GM19463 (cell line): Measurements from ENCODE around the gene ST6GALNAC3.
"Not testable (repeated sequence)": the region's sequence is repeated elsewhere in the genome, so short reads cannot be mapped to it uniquely, and the experiment has no call there.

Experiments used
- ATAC-seq: cut with Tn5 transposase; IDR thresholded peaks from one replicate; pipeline ENCODE4 v1.9.1; 2021; ENCODE audit warnings: mild to moderate bottlenecking, moderate library complexity; ENCODE audit not compliant: unreplicated experiment

ST6GALNAC3 gene

DNA sequence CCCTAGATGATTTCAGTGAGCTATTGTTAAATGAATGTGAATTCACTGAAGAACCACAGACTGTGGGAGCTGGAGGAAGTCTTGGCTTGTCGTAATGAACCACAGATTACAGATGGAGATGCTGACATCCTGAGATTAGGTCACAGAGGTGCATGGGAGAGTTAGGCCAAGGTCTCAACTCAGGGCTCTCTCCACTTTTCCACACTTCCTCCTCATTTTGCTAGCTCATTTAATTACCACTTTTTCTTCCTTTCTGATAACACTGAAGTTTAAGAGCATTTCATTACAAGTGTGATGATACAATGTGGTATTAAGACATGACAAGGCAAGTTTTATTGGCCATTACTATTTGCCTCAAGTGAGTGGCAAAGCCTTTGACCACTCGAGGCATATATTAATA lies 30.8 kb downstream of the ST6GALNAC3 start:
- no peak for ATAC-seq

DNA sequence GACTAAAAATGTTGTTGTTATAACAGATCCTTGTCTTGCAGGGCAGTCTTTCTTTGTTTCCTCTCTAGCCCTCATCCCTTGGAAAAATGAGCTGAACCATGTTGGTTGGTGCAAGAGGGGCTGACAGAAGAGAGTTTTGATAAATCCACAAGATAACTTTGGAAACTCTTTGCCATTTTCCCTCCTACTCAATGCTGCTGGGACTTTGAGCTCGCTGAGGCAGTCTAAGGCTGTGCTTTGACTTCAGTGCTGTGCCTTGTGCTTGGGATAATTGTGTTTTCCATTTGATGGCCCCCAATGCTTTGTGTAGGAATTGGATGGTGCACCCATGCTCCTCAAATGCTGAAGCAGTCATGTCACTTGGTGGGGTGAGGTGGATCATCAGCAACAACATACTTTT lies 31.7 kb downstream of the ST6GALNAC3 start:
- no peak for ATAC-seq

DNA sequence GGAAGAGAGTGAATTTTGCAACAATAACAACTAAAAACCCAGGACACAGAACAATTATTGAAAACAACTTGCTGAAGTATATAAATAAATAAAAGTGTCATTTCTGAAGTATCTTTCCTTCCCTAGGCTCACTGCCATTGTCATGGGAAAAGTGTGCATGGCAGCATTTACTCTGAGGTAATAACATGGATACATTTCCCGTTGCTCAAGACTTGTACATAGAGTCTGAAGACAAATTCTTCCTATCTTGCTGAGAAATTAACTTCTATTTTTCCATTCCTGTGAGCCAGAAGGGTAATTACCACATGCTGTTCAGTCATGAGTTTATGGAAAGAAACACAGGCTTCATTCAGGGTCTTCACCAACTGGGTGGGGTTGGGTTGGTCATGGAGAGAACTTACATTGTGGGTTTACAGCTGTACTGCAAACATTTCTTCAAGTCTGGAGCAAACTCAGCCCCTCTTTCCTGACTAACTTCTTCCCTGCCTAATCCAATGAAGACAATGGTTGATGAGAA lies 32.2 kb downstream of the ST6GALNAC3 start:
- no peak for ATAC-seq

DNA sequence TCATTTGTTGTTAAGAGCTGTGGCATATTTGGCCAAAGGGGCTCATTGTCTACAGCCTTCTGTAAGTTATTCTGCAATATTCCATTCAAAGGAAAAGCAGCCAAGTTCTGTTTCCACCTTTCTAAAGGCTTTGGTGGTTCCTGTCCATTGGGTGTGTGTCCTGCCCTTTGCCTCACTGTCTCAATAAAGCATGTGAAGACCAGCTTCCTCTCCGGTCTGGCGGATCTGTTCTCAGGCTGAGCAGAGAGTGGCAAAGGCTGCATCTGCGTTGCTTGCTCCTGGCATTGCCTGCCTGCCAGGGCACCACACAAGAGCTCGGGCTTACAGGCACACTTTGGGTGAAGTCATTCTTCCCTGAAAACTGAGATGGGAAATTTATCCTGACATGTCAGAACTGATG lies 34.9 kb downstream of the ST6GALNAC3 start:
- no peak for ATAC-seq

DNA sequence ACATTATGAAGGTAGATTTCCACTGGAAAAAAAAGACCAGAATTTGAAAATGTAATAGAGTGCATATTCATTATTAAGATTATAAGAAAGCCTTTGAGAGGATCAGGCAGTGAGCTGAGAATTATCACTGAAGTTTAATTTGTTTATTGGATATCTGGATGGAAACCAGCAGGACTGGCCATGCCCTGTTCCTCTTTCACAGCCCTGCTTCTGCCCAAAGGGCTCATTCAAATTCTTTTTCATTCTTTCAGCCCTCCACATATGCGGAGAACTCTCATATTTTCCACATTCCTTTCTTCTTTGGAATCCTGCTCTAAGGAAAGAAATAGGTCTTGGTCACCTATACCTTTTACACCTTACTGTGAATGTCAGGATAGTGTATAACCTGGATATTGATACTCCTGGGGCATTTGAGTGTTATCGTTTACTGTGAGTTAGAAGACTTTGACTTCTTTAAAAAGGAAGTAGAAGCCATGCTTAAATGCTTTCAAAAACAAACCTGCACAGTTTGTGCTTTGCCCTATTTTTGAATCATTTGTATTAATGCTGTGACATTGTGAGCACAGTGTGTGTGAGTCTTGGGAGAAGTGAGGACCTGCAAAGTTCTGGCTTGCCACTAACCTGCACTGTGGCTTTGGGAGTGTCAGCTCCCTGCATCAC lies 35.5 kb downstream of the ST6GALNAC3 start:
- no peak for ATAC-seq

DNA sequence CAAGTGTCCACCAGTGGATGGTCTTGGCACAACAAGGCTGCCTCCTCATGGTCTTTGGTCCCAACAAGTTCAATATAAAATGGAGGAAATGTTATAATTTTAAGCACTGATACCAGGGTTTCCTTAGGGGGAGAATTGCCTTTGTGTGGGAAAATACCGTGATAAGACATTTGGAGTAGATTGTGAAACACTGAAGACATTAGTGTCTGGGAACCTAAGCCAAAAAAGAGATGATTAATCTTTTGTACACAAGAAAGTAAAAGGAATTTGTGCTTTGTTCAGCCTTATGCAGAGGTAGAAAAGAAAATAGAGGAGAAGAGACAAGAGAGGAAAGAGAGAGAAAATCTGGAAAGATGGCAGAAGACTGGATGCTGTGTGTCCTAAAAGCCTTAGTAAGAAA lies 36.1 kb downstream of the ST6GALNAC3 start:
- ATAC-seq: no peak

DNA sequence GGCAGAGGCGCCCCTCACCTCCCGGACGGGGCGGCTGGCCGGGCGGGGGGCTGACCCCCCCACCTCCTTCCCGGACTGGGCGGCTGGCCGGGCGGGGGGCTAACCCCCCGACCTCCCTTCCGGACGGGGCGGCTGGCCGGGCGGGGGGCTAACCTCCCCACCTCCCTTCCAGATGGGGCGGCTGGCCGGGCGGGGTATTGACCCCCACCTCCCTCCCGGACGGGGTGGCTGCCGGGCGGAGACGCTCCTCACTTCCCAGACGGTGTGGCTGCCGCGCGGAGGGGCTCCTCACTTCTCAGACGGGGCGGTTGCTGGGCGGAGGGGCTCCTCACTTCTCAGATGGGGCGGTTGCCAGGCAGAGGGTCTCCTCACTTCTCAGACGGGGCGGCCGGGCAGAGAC lies 37.8 kb downstream of the ST6GALNAC3 start:
- ATAC-seq: not testable (repeated sequence)

DNA sequence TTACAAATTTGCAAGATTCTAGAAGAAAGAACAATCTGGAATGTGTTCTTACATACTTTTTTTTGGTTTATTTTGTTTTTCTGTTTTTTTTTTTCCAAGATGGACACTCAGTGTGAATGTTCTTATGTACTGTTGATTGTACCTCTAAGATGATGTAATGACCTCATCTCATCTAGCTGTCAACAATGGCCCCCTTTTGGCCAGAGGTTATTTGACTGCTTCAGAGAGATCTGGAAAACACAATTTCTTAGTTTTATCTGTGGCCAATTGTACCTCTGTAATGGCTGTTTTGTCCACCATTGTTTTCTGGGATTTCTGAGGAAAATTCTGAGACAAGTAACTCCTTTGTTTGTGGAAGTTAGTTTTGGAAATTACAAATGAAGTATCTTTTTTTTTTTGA lies 38.9 kb downstream of the ST6GALNAC3 start:
- ATAC-seq: no peak

DNA sequence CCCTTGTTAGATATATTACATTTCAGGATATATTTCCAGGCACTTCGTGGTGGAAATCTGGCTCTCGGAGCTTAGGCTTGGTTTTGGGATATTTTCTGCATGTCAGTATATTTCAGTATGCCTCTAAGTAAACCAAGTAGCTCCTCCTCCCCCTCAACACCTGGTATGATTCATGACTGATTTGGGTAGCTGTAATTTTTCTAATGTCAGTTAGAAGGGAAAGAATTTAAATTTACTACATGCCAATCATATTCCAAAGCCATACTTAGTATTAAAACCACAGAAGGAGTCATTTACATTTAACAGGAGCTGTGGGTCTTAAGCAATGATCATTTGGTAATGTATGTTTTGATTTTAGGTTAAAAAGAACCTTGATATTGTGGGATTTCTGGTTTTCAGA lies 40.6 kb downstream of the ST6GALNAC3 start:
- no peak for ATAC-seq

DNA sequence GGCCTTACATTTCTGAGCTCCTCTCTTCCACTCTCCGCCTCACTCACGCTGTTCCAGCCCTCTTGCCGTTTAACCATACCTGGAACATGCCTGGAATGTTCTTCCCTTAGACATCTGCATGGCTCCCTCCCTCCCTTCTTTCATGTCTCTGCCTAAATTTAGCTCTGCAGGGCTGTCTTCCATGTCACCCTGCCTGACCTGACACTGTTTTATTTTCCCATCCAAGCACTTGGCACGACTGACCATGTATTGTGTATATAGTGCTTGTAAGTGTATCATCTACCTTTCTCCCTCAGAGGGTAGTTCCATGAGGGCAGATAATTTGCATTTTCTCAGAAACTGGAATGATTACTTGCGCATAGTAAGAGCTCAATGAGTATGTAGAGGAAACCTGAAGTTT lies 47.3 kb downstream of the ST6GALNAC3 start:
- ATAC-seq: no peak

DNA sequence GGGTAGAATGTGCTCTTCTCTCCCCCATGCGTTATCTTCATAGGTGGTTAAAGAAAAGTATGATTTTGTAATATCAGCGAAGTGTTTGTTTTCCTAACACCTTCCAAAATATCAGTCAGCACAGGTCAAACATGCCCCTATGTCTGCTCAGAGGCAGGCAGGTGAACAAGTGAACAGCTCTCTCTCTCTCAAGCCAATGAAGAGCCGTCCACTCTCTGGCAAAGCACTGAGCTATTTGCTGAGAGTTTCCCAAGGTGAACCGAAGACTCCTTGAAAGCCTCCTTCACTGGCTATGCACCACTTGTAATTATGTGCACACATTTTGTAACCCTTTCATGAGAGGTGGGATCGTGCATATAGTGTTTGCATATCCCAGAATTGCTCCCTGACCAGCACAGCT lies 47.7 kb downstream of the ST6GALNAC3 start:
- ATAC-seq: no peak

DNA sequence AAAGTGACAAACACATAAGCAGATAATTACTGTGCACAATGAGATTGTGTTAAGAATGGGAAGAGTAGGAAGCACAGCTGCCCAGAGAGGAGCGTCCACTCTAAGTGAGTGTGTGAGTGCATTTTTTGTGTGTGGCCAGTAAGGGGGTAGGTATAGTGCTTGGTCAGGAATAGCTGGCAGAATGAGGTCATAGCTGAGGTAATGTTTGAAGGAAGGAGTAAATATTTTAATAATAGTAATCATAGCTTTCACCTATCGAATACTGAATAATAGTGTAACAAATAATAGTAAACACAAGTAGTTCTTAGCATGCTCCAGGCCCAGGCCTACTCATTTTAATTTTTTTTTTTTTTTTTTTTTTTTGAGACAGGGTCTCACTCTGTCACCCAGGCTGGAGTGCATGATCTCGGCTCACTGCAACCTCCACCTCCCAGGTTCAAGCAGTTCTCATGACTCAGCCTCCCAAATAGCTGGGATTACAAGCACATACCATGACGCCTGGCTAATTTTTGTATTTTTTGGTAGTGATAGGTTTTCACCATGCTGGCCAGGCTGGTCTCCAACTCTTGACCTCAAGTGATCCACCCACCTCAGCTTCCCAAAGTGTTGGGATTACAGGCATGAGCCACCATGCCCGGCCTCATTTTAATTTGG lies 49.0 kb downstream of the ST6GALNAC3 start:
- not testable (repeated sequence) for ATAC-seq

DNA sequence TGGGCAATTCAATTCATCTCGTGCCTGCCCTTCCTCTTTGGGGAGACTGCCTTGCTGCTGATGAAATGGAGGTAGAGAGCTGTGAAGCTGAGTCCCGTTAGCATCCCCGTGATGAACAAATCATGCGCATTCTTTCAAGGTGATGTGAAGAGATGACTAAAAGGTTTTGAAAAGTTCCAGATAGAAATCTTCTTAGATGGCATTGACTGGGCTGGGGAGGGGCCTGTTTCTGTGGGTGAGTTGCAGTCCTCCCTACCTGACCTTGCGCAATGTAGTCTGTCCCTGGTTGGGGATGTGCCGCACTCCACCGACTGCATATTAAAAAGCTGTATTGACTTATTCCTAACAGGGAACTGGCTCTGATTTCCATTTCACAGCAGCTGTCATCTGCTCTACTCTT lies 49.6 kb downstream of the ST6GALNAC3 start:
- no peak for ATAC-seq

DNA sequence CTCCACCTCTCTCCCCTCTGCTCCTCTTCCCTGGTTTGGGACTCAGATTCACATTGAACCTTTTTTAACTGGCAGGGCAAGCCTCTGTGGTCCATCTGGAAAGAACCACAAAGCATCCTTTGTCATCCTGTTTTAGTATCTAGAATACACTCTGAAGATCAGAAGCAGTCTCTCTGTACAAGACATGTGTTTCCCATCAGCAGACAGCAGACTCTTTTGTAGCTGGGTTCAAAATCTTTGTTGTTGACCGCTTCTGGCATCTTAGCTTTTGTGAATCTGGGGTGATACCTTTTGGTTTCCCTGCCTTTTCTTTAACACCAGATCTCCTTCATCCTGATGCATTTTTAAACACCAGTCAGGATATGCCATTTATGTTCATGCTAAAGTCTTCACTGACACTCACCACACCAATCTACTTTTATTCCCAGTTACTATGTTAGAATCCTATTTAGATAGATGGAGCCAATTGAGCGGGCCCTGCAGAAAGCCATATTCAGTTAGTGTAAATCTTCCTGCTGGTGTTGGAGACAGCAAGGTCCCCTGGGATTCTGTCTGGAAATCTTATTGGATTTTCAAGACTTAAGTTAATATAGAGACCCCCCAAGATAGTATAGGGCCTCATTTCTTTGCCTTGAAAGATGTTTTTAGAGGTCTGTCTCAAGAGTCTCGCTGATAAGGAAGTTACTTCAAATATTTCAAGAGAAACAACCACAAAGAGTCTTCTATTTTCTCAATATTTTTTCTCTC lies 51.1 kb downstream of the ST6GALNAC3 start:
- no peak for ATAC-seq

DNA sequence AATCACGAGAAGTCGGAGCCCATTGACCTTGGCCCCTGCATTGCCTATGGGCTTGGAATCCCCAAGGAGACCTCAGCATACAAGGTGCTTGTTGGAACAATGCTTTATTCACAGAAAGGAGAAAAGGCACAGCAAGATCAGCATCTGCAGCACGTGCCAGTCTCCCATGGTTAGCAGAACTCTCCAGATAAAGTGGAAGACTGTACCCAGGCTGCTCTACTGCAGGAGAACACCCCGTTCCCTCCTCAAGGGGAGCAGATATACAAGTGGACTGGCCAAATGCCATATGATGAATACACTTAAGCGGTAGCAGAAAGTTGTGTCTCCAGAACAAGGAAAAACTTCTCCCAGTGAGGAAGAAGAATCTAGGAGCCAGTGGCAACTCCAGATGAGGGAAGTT lies 53.5 kb downstream of the ST6GALNAC3 start:
- ATAC-seq: no peak

DNA sequence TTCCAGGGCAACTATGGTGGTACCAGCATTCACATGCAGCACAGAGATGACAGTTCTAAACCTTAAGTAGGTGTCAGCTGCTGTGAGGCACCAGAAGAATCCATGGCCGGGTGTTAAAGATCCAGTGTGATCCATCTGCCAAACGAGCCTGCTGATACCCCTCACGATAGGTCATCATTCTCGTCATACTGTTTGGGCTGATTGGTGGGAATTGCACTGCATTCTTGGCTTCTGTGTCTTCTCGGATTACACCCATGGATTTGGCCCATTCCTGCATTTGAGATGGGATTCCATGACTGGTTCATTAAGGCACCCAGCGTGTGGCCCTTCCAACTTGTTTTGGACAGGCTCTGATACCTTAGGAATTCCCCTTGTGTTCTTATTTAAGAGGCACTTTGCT lies 55.2 kb downstream of the ST6GALNAC3 start:
- ATAC-seq: no peak

DNA sequence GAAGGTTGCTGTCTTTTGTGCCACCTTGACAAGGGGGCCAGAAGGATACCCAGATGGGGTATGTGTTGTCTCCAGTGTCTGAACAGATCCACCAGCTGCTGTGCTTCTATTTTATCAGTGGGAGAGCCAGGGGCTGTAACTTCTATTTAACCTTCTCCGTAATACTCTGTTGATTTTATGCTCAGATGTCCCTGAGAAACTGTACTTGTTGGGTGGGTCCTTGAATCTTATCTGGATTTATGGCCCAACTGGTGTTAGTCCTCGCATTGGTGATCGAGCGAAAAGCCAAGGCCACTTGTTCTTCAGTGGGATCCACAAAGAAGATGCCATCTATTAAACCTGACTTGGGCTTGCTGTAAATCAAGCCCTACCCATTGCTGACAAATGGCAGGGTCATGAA lies 56.4 kb downstream of the ST6GALNAC3 start:
- ATAC-seq: no peak

DNA sequence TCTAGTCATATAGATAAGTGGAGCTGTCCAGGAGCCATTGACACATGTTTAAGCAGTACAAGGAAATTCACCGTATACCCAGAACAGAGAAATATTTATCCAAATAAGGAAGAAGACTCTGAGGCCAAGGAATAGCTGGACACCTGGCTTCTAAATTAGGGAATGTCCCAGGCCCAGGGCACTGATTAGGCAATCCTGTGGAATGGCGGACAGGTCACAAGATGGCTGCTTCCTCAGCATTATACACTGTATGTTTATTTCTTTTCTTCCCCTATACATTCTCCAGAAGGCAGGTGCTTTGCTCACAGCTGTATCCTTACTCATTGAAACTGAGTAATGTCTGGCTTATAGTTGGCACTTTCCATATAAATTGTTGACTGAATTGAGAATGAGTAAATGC lies 59.4 kb downstream of the ST6GALNAC3 start:
- no peak for ATAC-seq

DNA sequence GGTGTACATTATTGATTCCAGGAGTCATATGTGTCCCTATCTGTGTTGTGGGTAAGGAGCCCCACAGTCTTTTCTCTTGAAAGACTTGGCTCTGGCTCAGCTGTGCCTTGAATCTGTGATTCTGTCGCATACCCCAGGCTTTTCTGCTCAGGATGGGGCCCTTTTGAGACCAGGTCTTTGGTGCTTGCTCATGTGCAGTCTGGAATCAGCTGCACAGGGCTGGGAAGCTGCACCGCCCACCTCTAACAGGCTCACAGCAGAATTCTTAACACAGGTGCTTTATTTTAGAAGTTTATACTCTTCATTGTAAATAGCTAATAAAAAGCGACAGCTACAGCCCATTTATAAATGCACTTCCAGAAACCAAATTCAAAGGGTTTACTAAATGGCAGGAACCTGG lies 61.3 kb downstream of the ST6GALNAC3 start:
- no peak for ATAC-seq

DNA sequence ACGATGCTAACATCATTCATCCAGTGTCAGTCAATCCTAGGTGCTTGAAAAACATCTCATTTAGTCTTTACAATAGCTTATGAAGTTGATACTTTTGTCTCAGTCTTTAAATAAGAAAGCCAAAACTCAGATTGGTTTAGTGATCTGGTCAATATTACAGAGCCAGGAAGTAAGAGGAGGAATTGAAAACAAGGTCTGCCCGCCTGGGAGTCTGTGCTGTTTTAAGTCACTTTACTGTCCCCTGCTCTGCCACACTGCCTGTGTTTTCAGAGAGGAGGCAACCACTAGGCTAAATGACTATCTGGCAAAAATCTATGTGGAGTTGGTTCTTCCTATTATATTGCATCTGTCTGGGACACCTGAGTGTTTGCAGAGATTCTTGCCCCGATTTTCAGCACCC lies 62.3 kb downstream of the ST6GALNAC3 start:
- no peak for ATAC-seq

DNA sequence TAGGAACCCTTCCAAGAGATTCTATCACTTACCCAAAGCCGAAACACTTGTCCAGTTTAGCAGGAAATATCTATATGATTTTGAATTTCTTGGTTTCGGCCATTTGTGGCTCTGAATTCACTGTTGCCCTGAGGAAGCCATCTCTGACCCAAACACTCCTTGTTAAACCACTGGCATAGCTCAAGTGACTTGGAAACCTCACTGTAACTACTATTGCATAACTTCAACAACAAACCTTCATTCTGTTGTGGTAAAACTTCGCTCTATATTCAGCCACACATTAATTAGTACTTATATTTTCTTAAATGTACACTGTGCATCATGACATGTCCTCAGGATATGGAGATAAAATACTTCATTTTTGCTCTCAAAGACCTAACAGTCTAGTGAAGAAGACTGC lies 63.2 kb downstream of the ST6GALNAC3 start:
- no peak for ATAC-seq

DNA sequence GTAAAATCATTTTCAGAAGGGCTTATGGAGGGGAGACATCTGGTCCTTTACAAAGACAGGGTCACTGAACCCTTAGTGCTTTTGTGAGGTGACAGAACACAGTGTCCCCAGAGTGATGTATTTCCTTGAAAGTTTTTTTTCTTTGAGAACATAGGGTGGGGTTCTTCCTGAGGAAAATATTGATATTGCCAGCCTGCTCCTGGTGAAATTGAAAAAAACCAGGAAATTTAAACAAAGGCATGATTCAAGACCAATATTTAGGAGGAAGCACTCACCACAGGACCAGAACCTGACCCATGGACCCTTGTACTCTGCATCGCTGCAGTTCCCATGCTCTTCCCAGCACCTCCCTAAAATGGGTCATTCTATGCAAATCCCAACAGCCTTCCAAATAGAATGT lies 63.7 kb downstream of the ST6GALNAC3 start:
- no peak for ATAC-seq
